DMS 273 treated with DMSO at 0.1 percent for 48 hours (cell line): Measurements from ENCODE around the gene CPED1.
"Not testable (repeated sequence)": the region's sequence is repeated elsewhere in the genome, so short reads cannot be mapped to it uniquely, and the experiment has no call there.

ENCODE experiments used
- DNase-seq: peaks from one replicate; lab custom pipeline; 2025; lab: John Stamatoyannopoulos, UW

Gene CPED1

DNA sequence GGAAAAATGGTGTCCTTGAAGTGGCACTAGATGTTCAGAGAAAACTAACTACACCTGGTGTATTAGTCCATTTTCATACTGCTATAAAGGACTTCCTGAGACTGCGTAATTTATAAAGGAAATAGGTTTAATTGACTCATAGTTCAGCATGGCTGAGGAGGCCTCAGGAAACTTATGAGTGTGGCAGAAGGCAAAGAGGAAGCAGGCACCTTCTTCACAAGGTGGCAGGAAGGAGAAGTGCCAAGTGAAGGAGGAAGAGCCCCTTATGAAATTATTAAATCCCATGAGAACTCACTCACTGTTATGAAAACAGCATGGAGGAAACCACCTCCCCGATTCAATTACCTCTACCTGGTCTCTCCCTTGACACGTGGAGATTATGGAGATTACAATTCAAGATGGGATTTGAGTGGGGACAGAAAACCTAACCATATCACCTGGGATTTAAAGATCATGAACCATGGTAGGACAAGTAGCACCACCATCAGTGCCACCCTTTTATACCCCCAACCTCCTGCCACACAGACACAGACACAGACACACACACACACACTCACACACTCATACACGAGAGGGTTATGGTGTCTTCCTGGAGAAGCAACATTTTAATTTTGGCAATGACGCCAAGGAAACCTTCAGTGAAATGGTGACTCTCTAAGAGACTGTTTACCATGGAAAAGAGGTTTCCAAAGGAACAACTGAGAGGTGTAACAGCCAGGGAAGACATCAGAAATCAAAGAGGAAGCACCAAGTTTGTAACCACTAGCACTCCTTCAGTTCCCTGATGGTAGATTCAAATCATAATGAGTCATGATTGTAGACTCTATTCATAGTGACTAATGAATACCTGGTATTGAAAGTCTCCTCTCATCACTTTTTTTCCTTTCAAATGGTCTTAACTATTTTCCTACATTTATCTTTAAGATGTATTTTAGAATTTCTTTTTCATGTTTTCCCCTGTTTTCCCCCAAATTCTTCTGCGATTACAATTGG, 298.5 kb downstream of the CPED1 start:
- DNase-seq = no peak

GRCh38 chr7:121288894-121289293, 300.4 kb downstream of the CPED1 start:
- no peak for DNase-seq

GRCh38 chr7:121289930-121290329, 301.4 kb downstream of the CPED1 start:
- DNase-seq = not testable (repeated sequence)

- no peak for DNase-seq
These were observed 306.0 kb downstream of the CPED1 start for GRCh38 chr7:121294448-121294992.

- no peak for DNase-seq
These were observed 309.3 kb downstream of the CPED1 start for GRCh38 chr7:121297843-121298242.

- DNase-seq = no peak
These were observed 310.3 kb downstream of the CPED1 start for GRCh38 chr7:121298831-121299239.

DNA sequence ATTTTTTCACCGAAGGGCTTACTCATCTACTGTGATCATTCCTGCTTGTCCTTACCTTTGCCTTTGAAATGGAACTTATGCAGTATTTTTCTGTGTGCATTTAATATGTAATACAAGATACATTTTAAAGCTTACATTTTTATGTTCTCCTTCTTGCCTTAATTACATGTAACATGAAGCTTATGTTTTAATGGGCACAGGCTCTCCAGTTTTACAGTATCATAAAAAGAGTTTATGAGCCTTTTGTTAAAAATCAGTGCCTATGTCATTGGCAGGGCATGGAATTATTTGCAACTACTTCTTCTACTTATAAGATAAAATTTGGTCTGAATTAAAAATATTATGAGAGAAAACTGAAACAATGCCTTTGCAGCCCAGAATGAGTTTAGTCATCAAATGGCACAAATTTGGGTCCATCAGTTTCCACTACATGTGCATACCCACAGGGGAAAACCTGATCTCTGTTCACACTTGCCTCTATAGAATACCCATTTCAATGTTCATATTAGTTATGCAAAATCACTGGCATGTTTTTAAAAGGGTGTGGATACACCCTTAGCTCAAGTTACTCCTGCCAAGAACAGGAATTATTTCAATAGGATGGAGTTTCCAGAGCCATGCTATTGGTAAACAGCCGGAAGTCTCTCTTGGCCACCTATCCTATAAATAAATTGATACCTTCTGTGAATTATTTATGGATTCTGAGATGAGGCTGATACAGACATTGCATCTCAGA, 312.3 kb downstream of the CPED1 start:
- no peak for DNase-seq

DNA sequence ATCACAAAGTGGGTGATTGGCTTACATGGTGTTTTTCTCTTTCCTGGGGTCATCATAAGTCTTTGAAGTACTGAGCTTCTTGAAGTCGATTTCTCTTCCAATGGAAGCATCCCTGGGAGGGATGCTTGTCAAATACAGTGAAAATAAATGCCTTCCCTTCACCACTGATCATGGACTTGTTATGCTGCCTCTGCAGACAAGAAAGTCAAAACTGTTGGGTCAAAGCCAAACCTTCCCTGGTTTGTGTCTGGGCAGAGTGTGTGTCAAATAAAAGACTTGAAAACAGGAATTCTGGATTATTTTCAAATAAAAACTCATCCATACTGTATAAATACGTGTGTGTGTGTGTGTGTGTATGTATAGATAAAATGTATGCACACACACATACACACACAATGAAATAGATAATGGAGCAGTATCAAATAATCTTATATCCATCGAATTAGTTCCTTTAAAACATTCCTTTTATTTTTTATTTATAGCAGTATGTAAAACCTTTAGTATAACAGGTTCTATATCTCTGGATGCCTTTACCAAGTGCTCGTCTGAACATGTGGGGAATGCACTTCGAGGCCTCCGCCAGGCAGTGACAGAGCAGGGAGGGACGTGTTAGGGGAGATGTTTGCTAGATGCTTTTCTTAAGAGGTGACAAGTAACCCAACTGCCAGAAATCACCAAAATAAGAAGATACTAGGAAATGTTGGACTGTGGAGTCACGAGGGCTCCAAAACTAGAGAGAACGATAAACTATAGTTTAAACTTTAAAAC, 313.1 kb downstream of the CPED1 start:
- no peak for DNase-seq

DNA sequence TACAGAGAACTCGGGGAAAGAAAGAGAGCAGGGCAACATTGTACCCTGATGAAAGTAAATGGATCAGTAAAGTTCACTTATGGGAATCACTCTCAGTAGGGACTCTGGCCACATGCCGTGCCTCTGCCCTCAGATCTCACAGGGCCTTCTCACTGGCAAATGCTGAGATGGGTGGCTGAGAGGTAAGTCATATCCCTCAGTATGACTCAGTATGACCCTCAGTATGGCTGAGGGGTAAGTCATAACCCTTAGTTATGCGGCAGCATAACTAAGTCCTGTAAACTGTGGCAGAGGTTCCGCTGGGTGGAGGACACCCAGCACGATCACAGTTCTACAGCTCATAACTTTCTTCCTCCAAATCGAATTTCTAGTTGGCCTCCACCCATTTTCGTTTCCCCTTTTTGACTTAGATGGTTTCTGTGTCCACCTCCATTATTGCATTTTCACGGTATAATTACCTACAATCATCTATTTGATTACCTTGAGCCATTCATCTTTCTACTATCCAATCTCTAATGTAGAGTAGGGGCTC, 313.8 kb downstream of the CPED1 start:
- DNase-seq = no peak

DNA sequence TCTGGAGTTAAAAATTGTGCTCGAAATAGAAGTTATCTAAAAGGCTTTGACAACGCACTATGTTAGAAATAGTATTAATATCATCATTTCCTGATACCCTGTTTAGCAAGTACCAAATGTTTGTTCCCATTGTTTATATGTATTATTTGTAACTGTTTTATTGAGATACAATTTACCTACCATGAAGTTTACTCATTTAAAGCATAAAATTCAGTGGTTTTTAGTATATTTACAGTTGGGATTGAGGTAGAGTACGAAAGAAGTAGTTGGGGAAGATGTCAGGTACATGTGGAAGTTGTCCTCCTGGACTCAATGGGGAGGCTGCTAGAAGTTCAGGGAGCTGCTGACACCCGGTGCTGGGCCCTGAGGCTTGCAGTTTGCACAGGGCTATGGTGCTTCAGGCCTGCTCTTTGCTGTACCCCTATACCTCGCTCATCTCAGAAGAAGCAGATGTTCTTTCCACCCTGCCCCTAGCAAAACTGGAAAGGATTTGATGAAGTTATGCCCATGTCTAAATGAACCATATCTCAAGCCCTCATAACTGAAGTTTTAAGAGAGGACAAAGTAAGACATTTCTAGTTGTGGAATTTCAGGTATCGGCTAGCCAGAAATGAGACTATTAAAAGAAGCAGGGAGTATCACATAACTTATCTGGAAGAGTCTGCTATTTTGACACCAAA, 315.1 kb downstream of the CPED1 start:
- no peak for DNase-seq

GRCh38 chr7:121304102-121304658, 315.7 kb downstream of the CPED1 start:
- DNase-seq = no peak

DNA sequence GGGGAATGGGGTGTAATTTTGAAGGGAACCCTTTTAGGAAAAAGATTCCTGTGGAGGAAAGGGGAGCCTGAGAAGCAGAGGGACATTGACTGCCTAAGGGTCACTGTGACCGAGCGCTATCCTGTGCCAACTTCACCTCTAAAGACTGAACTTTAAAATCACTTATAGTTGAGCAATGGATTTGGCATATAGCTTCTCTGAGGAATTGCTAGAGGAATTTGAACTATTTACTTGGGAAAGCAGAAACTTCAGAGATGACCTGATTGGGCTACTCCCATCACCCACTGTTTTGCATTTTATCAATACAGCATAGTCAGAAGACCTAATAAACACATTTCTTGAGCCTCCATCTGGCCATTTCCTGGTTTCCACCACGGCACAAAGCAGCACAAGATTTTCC, 316.6 kb downstream of the CPED1 start:
- no peak for DNase-seq

DNA sequence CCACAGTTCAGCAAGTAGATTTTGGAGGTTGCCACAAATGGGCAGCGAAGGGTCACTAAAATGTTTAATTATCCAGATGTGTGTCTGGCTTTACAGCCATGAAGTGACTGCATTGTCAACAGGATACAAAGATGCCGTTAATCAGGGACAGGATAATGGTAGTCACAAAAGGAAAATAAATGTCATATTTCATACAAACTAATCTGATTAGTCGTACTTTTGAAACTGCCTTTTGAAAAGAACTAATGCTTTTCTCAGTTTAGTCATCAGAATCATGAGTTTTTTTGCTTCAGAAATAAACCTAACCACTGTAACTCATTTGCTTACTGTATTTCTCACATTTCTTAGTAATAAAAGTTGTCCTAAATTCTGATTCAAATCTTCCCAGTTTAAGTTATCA, 318.1 kb downstream of the CPED1 start:
- DNase-seq = no peak

- DNase-seq = no peak
These were observed 318.6 kb downstream of the CPED1 start for GRCh38 chr7:121307021-121307574.

- DNase-seq = peak; percentile 40
These were observed 324.8 kb downstream of the CPED1 start for GRCh38 chr7:121313220-121313792.

DNA sequence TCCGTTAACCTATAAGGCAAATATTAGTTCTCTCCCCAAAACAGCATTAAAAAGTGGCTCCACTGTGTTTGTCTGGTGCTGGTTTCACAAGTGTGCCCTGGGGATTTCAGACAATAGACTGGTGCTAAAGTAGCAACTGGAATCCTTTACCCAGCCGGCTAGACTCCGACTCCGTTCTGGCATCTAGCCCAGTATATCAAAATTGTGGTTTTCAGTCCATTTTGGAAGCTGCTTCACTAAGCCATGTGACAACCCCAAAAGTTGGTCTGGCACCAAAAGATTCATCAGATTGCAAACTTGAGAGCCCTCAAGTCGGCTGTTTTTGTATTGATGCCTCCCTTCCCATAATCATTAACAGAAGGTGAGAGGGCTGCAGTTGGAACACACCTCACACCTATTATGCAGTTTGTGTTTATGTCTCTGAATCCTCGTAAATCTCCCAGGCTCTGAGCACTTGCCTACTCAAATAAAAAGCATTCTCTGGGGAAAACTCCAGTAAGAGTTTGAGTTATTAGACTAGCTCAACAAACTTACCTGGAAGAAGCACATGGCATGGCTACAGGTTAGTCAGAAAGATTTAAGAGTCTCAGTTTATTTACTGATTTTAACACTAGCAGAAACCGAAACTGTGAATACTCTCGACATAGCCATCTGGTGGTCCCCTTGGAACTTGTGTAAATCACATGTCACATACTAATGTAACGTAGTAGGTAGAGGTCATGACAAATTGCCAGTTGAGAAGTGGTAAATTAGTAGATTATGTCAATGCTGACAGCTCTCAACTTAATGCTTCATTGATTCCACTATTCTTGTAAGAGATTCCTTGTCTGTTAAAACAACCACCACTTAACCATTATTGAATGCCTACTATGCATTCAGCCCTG, 325.5 kb downstream of the CPED1 start:
- DNase-seq = peak; percentile 87

DNA sequence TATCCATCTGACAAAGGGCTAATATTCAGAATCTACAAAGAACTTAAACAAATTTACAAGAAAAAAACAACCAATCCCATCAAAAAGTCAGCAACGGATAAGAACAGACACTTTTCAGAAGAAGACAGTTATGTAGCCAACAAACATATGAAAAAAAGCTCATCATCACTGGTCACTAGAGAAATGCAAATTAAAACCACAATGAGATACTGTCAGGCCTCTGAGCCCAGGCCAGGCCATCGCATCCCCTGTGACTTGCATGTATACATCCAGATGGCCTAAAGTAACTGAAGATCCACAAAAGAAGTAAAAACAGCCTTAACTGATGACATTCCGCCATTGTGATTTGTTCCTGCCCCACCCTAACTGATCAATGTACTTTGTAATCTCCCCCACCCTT, 326.7 kb downstream of the CPED1 start:
- not testable (repeated sequence) for DNase-seq

GRCh38 chr7:121322460-121322859, 333.9 kb downstream of the CPED1 start:
- no peak for DNase-seq
